Thyroid gland (tissue), 4 donors: Measurements from ENCODE around the gene CDC6.

Source experiments
- CTCF ChIP-seq, 6 experiments: fragments of 200-600 bp in 3 of 6; fragments of 450-650 bp in 3 of 6; sonication (generic) in 3 of 6; IDR thresholded peaks; one replicate each; pipeline ENCODE4 v1.5.1; 2016 to 2019; ENCODE audit warnings: antibody characterized with exemption in 6 of 6, mild to moderate bottlenecking in 2 of 6, inconsistent platforms in 1 of 6, moderate library complexity in 1 of 6
- POLR2A ChIP-seq, 2 donors: fragments of 450-650 bp; IDR thresholded peaks; one replicate each; pipeline ENCODE4 v1.6.1; 2017; ENCODE audit warnings: antibody characterized with exemption in 2 of 2, mild to moderate bottlenecking in 2 of 2, moderate library complexity in 1 of 2

DNA sequence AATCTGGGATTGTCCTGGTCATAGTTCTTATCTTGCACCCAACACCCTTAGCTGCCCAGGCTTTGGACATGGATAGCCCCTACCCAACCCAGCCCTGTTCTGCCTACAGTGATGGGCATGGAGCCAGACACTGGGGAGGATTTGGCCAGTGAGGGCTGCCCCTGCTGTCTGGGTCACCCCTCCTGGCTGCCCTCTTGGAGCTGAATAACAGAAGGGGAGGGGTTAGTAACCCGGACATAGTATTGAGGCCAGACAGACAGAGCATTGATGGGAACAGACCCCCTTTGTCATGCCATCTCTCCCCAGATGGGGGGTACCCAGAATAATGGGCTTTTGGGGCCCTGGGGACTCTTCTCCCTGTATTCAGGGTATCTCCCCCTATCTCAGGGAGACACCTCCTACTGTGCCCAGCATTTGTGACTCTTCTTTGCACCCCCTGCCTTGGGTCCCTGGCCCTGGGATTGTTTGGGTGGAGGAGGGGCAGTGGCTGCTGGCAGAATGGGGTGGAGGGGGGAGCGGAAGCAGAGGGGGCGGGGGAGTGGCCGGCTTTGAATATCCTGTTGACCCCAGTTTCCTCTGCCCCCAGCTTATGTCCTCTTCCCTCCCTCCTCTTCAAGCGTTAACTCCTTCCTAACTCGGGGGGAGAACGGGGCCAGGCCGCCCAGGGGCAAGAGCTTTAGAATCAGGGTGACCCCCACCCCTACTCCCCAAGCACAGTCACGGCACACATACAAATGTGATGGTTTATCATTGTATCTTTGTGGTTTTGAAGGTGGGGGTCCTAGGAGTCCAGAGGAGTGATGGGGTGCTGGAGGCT lies 59.8 kb downstream of the CDC6 start:
- TF ChIP-seq CTCF (IDR thresholded peaks at IDR 0.05) (no peak), POLR2A (IDR thresholded peaks at IDR 0.05) (no peak)
